GM10248 (cell line): ENCODE data around the gene ANKS1A.

Source experiments
- CTCF ChIA-PET: fragments of 300-600 bp; sonication (Branson Sonifier 250); formaldehyde crosslinking; extraction: SDS; loops from one replicate; lab custom pipeline; 2021; ENCODE audit warnings: antibody characterized with exemption; lab: Yijun Ruan, JAX
- POLR2A ChIA-PET: fragments of 350-650 bp; sonication (Branson Sonifier 250); formaldehyde crosslinking; extraction: SDS; loops from one replicate; lab custom pipeline; 2020; ENCODE audit warnings: antibody characterized with exemption; lab: Yijun Ruan, JAX
- DNase-seq: peaks from one replicate; pipeline ENCODE4 v3.0.0; 2012; ENCODE audit errors: extremely low spot score
- CTCF ChIP-seq: IDR thresholded peaks from 2 replicates; pipeline ENCODE4 v1.5.1; 2012; ENCODE audit warnings: mild to moderate bottlenecking, low read depth; ENCODE audit errors: extremely low read depth, missing control alignments, control extremely low read depth

The ANKS1A gene

GRCh38 chr6:35082733-35083403, 193.8 kb downstream of the ANKS1A start:
- ChIA-PET CTCF (no interaction called here), POLR2A (no interaction called here)
- no peak for DNase-seq
- TF ChIP-seq CTCF: no peak

GRCh38 chr6:35083507-35083906, 194.5 kb downstream of the ANKS1A start:
- CTCF ChIA-PET: no interaction called here

GRCh38 chr6:35084041-35084491, 195.0 kb downstream of the ANKS1A start:
- no peak for TF ChIP-seq CTCF

More at GRCh38 chr6:35083507-35083906, 194.5 kb downstream of the ANKS1A start:
- no peak for TF ChIP-seq CTCF
- DNase-seq: no peak
- POLR2A ChIA-PET: no interaction called here

GRCh38 chr6:35084511-35085203, 195.6 kb downstream of the ANKS1A start:
- CTCF ChIA-PET: interaction anchor here (1.1 kb wide), 1 partner anchor 22 kb away, joined by 3 read pairs; no protein-coding TSS in a partner anchor
- no peak for DNase-seq
- TF ChIP-seq CTCF: no peak
- POLR2A ChIA-PET: no interaction called here

More at GRCh38 chr6:35084041-35084491, 195.0 kb downstream of the ANKS1A start:
- CTCF ChIA-PET: interaction anchor here (1.1 kb wide), 1 partner anchor 23 kb away, joined by 3 read pairs; no protein-coding TSS in a partner anchor
- POLR2A ChIA-PET: no interaction called here
- DNase-seq: no peak

- CTCF ChIA-PET: interaction anchor here (1.1 kb wide), 1 partner anchor 21 kb away, joined by 3 read pairs; no protein-coding TSS in a partner anchor
- no peak for DNase-seq
- POLR2A ChIA-PET: no interaction called here
- TF ChIP-seq CTCF: no peak
Measured at GRCh38 chr6:35085359-35086281, 196.6 kb downstream of the ANKS1A start.

- no peak for TF ChIP-seq CTCF
- DNase-seq: no peak
- POLR2A ChIA-PET: no interaction called here
- CTCF ChIA-PET: interaction anchor here (1.4 kb wide), 1 partner anchor 50 kb away, joined by 5 read pairs; no protein-coding TSS in a partner anchor
Measured at GRCh38 chr6:35086282-35086632, 197.2 kb downstream of the ANKS1A start.
